ENCODE measurements around the gene PRRC2B. TPM values are rescaled to one million over a fixed set of nuclear protein-coding genes. Genes with fewer than 3 reads are reported as not detected.

Gene PRRC2B
- total RNA-seq, 1 donor from 2014 or later = 505 TPM

GRCh38 chr9:131485728-131486422 is 92.0 kb downstream of the PRRC2B start:
- peaks cover 54% of the 10 kb centered on the region for H3K36me3 Mint-ChIP-seq
- no peak for TF ChIP-seq CTCF (IDR thresholded peaks at IDR 0.05; ENCODE audit: unreplicated experiment)
- no peaks in the 10 kb centered on the region for H3K9me3 Mint-ChIP-seq
- H3K4me1 Mint-ChIP-seq = peaks cover 11% of the 10 kb centered on the region
- H3K4me3 Mint-ChIP-seq = no peak overlapping the region
- H3K27me3 Mint-ChIP-seq (ENCODE audit: low read depth) = no peaks in the 10 kb centered on the region
- H3K27ac Mint-ChIP-seq = no peak overlapping the region
- no peak for DNase-seq (ENCODE audit: low spot score in 2 of 2, unreplicated experiment in 2 of 2)

- no peak for TF ChIP-seq CTCF (IDR thresholded peaks at IDR 0.05; ENCODE audit: unreplicated experiment)
- H3K36me3 Mint-ChIP-seq = peaks cover 58% of the 10 kb centered on the region
- H3K4me1 Mint-ChIP-seq = peaks cover 2% of the 10 kb centered on the region
- no peak overlapping the region for H3K27ac Mint-ChIP-seq
- H3K27me3 Mint-ChIP-seq (ENCODE audit: low read depth) = no peaks in the 10 kb centered on the region
- no peak for DNase-seq (ENCODE audit: low spot score in 2 of 2, unreplicated experiment in 2 of 2)
- no peaks in the 10 kb centered on the region for H3K9me3 Mint-ChIP-seq
- H3K4me3 Mint-ChIP-seq = no peak overlapping the region
These were observed 93.1 kb downstream of the PRRC2B start for GRCh38 chr9:131487001-131487400.

DNA sequence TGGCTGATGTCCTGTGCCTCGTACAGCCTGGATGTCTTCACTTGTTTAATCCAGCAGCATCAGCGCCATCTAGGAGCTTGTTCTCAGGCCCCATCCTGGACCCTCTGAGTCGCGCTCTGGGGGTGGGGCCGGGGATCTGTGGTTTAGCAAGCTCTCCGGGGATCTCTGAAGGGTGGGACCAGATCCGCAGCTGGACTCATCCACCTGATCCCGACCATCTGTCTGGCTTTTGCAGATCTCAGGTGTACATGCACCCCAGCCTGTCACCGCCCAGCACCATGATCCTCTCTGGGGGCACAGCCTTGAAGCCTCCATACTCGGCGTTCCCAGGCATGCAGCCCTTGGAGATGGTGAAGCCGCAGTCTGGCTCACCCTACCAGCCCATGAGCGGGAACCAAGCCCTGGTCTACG is 93.7 kb downstream of the PRRC2B start:
- Mint-ChIP-seq H3K36me3 (peaks cover 56% of the 10 kb centered on the region), H3K27ac (no peak overlapping the region), H3K9me3 (no peaks in the 10 kb centered on the region), H3K4me3 (no peak overlapping the region), H3K4me1 (no peaks in the 10 kb centered on the region), H3K27me3 (ENCODE audit: low read depth) (no peaks in the 10 kb centered on the region)
- no peak for DNase-seq (ENCODE audit: low spot score in 2 of 2, unreplicated experiment in 2 of 2)
- TF ChIP-seq CTCF (IDR thresholded peaks at IDR 0.05; ENCODE audit: unreplicated experiment) = no peak

- no peak for TF ChIP-seq CTCF (IDR thresholded peaks at IDR 0.05; ENCODE audit: unreplicated experiment)
- Mint-ChIP-seq H3K4me1 (no peaks in the 10 kb centered on the region), H3K4me3 (no peak overlapping the region), H3K27me3 (ENCODE audit: low read depth) (no peaks in the 10 kb centered on the region), H3K27ac (peak overlapping the region; percentile 23), H3K36me3 (peaks cover 59% of the 10 kb centered on the region), H3K9me3 (no peaks in the 10 kb centered on the region)
- no peak for DNase-seq (ENCODE audit: low spot score in 2 of 2, unreplicated experiment in 2 of 2)
These were observed 96.6 kb downstream of the PRRC2B start for GRCh38 chr9:131490514-131490913.

GRCh38 chr9:131491001-131491710 is 97.3 kb downstream of the PRRC2B start:
- Mint-ChIP-seq H3K4me1 (no peaks in the 10 kb centered on the region), H3K27ac (no peak overlapping the region), H3K36me3 (peaks cover 58% of the 10 kb centered on the region)

More at GRCh38 chr9:131491001-131491710, 97.3 kb downstream of the PRRC2B start:
- no peak for TF ChIP-seq CTCF (IDR thresholded peaks at IDR 0.05; ENCODE audit: unreplicated experiment)
- Mint-ChIP-seq H3K9me3 (no peaks in the 10 kb centered on the region), H3K4me3 (no peak overlapping the region), H3K27me3 (ENCODE audit: low read depth) (no peaks in the 10 kb centered on the region)
- no peak for DNase-seq (ENCODE audit: low spot score in 2 of 2, unreplicated experiment in 2 of 2)

All from mesothelial cell of epicardium (in vitro differentiated cells).